Mammary epithelial cell (primary cell): ENCODE measurements around the gene NEU1.
"Not testable (repeated sequence)": the region's sequence is repeated elsewhere in the genome, so short reads cannot be mapped to it uniquely, and the experiment has no call there.

Experiments used
- EZH2 ChIP-seq: IDR thresholded peaks from 2 replicates; pipeline ENCODE4 v1.6.1; 2012; ENCODE audit warnings: low read length, inconsistent platforms, borderline replicate concordance
- TF ChIP-seq, protein P1 (sequence below), 2 donors: IDR thresholded peaks in 1 of 2; conservative IDR thresholded peaks in 1 of 2; 2 replicates each; pipeline ENCODE4 v1.5.1; 2011 to 2012; ENCODE audit warnings: inconsistent platforms in 2 of 2, low read length in 2 of 2, mild to moderate bottlenecking in 2 of 2, control low read depth in 1 of 2, low read depth in 1 of 2; ENCODE audit not compliant: insufficient read depth in 1 of 2; ENCODE audit errors: extremely low read depth in 1 of 2

DNA sequence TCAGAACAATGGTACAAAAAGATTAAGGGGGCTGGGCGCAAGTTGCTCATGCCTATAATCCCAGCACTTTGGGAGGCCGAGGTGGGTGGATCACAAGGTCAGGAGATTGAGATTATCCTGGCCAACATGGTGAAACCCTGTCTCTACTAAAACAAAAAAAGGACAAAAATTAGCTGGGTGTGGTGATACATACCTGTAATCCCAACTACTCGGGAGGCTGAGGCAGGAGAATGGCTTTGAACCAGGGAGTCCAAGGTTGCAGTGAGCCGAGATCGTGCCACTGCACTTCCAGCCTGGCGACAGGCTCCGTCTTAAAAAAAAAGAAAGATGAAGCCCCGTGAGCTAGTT, 22.9 kb downstream of the NEU1 start:
- TF ChIP-seq, protein P1, sequence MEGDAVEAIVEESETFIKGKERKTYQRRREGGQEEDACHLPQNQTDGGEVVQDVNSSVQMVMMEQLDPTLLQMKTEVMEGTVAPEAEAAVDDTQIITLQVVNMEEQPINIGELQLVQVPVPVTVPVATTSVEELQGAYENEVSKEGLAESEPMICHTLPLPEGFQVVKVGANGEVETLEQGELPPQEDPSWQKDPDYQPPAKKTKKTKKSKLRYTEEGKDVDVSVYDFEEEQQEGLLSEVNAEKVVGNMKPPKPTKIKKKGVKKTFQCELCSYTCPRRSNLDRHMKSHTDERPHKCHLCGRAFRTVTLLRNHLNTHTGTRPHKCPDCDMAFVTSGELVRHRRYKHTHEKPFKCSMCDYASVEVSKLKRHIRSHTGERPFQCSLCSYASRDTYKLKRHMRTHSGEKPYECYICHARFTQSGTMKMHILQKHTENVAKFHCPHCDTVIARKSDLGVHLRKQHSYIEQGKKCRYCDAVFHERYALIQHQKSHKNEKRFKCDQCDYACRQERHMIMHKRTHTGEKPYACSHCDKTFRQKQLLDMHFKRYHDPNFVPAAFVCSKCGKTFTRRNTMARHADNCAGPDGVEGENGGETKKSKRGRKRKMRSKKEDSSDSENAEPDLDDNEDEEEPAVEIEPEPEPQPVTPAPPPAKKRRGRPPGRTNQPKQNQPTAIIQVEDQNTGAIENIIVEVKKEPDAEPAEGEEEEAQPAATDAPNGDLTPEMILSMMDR (conservative IDR thresholded peaks at IDR 0.05 in 1 of 2, IDR thresholded peaks at IDR 0.05 in 1 of 2; ENCODE audit: extremely low read depth in 1 of 2, insufficient read depth in 1 of 2, low read depth in 1 of 2, low read length in 2 of 2), result not testable (repeated sequence)
- TF ChIP-seq EZH2, result not testable (repeated sequence)
